ENCODE data around the gene TKTL1.

The TKTL1 gene

DNA sequence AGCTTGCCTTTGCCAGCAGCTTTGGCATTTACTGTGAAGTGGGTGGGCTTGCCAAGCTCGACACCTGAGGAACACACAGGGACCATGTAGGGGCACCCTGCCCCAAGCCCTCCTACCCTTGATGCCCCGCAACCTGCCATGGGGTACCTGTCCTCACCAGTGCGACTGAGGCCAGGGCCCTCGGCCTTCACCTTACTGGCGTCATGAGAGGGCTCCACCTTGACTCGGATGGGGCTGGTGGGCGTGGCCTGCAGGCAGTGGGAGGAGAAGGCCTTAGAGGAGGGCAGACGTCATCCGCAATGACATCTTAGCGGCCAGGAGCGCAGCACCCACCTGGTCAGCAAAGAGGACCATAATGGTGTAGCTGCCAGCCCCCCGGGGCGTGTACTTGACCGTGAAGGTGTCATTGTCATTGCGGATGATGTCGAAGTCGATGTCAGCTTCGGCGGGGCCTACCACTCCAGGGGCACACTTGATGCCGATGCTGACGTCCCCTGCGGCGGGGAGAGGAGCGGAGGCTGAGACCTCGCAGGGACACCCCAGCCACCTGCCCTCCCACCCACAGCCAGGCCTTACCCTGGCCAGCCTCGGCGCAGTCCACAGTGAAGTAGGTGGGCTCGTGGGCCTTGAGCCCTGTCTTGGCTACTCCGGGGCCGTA is 66.6 kb downstream of the TKTL1 start:
- DNase-seq (ENCODE audit: low read depth), result no peak

DNA sequence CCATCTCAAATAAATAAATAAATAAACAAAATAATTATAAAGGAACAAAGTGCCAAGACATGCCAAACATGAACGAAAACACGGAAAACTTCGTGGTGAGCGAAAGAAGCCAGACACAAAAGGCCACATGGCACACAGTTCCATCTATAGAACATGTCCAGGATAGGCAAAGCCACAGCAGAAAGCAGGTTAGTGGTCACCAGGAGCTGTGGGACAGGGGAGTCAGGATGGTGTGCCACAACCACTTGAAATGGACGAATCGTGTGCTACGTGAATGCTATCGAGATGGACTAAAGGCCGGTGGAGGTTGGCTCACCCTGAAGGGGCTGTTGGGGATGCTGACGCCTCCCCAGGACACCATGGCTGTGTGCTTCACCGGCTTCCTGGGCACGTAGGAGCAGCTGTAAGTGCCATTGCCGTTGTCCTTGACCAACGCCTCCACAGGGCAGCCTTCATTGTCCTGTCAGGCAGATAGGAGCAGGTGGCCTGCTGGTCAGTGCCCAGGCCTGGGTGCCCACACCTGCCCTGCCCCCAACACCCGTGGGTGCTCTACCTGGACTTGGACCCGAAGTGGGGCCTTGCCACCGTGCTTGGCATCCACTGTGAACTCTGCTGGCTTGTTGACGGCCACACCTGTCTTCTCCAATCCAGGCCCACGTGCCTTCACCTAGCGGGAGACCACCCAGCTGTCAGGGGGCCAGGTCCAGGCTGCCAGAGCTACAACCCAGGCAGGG is 68.3 kb downstream of the TKTL1 start:
- no peak for DNase-seq (ENCODE audit: low read depth)

DNA sequence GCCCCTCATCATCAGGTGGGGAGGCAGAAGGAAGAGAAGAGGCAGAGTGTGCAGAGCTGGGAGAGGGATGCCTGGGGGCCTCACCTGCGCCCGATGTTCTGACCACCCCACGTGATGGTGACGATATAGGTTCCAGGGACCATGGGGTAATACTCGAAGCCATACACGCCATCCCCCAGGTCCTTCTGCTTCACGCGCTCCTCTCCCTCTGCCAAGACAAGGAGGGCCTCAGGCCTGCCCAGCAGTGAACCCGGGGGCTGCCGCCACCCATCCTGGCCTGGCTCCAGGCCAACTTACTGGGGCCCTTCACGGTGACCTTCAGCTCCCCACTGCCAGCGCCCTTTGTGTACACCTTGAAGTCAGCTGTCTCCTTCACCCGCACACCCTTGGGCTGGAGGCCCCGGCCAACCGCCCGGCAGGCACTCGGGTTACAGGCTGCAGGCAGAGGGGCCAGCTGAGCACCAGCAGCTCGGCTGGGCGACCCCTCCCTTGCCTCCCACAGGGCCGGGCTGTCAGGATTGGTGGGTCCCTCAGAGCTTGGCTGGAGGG is 69.5 kb downstream of the TKTL1 start:
- no peak for DNase-seq (ENCODE audit: low read depth)

DNA sequence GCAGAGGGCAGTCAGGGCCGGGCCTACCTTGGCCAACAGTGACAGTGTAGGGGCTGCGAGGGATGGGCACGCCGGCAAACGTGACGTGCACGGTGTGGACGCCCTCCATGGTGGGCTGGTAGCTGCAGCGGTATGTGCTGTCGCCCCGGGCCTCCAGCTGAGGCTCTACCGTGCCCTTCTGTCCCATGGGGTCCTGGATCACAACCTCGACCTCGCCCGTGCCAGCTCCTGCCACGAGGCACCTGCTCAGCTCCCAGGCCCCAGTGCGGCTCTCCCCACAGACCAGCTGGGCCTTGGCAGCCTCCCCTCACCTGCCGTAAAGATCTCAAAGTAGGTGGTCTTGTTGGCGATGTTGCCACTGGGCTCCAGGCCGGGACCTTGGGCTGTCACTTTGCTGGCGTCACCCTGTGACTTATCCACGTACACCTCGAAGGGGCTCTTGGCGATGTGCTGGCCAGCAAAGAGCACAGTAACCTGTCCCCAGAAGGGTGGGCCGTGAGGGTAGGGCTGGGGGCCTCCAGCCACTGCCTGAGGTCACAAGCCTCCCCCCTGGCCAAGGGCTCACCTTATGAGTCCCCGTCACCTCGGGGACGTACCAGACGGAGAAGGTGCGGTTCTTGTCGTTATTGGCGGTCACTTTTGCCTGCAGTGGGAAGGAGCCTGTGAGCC is 70.5 kb downstream of the TKTL1 start:
- no peak for DNase-seq (ENCODE audit: low read depth)

DNA sequence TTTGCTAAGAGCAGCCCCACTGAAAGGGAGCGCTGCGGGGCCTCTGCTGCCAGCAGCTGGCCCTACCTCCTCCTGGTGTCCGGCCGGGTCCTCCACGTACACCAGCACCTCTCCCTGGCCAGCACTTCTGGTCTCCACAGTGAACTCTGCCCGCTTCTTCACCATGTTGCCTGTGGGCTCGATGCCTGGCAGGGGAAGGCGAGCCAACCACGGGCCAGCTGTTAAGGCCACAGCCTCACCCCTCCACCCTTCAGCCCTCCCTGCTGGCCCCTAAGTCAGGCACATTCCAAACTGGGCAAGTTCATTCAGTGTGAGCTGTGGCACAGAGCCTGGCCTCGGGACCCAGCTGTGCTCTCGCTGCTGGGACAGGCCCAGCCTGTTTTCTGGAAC is 71.1 kb downstream of the TKTL1 start:
- DNase-seq (ENCODE audit: low read depth), result no peak

DNA sequence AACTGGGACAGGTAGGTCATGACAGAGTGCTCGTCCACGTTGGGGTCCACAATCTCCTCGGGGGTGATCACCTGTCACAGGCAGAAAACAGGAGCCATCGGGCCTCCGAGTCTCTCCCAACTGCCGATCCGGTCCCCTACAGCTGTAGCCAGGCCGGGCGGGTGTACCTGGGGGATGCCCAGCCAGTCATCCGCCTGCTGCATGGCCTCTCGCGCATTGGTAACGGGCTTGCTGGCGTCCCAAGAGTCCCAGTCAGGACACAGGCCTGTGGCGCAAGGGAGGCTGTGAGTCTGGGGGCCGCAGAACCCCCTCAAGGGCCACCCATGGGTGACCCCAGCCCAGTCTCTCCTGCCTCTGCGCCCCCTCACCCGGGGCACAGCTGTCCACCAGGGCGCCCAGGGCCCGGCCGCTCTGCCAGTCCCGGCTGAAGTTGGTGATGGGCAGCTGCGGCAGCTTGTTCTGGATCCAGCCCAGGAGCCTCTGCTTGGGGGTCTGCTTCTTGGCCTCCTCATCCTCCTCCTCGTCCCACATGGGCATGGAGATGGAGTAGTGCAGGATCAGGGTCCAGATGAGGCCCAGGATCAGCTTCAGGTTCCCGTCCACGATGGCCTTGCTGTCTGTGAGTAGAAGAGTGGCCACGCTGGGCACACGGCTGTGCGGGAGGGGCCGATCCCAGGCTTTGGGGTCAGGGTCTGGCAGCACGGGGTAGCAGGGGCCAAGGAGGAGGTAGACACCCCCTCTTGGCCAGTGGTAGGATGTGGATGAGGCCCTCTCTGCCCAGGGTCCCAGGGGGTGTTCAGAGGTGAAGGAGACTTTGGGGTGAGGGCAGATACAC is 72.1 kb downstream of the TKTL1 start:
- no peak for DNase-seq (ENCODE audit: low read depth)

DNA sequence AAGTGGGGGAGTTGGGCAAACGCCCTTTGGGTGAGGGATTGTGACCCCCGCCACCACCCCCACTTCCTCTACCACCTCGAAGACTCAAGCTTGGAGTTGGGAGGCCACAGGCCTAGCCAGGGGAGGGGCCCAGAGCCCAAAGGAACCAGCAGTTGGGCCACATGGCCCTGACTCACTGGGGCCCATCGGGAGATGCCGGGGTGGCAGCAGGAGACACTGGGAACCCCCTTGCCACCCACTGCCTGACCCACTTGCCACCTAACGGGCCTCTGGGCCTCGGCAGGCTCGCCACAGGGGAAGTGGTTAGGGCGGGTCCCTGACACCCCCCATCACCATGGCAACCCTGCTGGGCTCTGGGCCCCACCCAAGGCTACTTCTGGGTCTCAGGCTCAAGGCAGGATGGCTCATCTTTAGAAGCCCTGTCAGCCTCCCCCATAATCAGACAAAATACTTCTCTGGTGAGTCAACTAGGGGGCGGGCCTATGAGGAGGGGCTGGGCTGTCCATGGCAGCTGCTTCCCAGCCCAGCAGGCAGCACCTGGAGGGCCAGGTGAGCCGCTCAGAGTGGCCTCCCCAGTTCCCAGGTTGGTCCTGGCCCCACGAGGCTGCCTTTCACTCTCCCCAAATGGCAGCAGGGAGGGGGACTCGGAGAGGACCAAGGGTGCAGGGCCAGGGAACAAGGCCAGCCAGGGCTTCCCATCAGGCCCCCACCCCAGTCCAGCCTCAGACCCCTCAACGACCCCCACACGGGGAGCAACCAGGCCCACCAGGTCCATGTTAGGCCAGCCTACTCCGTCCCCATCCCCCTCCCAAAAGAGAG is 73.2 kb downstream of the TKTL1 start:
- DNase-seq (ENCODE audit: low read depth), result peak; percentile 87

DNA sequence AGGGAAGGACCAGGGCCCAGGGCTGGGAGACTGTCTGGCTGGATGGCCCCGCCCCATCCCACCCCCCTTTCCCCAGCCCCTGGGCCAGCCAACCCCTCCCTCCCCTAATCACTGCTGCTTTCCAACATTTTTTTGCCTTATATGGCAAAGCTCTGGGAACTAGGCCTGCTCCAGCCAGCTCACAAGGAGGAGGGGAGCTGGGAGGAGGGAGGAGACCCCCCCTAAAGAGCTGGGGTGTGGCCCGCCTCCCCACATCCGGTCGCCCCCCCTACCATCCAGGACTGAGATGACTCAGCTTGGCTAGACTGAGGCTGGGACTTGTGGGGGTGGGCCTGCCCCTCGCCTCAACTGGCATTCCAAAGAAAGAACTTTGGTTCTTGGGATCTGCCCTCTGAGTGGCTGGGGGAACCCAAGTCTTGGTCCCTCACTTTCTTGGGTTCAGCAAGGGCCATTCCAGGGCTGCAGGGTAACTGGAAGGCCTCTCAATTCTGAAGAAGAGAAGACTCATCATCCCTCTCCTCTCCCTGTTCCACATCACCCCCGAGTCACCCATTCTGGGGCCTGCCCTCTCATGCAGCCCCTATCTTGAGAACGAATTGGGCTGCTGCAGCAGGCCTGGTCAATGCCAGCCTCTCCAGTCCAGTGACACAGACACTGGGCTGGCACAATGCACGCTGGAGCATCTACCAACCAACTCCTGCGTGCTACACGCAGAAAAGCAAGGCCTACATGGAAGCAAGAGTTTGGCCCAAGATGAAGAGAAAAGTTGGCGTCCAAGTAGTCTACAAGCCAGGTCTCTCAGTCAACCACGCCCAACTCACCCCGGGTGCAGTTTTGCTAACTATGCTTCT is 74.1 kb downstream of the TKTL1 start:
- DNase-seq (ENCODE audit: low read depth), result peak; percentile 90

DNA sequence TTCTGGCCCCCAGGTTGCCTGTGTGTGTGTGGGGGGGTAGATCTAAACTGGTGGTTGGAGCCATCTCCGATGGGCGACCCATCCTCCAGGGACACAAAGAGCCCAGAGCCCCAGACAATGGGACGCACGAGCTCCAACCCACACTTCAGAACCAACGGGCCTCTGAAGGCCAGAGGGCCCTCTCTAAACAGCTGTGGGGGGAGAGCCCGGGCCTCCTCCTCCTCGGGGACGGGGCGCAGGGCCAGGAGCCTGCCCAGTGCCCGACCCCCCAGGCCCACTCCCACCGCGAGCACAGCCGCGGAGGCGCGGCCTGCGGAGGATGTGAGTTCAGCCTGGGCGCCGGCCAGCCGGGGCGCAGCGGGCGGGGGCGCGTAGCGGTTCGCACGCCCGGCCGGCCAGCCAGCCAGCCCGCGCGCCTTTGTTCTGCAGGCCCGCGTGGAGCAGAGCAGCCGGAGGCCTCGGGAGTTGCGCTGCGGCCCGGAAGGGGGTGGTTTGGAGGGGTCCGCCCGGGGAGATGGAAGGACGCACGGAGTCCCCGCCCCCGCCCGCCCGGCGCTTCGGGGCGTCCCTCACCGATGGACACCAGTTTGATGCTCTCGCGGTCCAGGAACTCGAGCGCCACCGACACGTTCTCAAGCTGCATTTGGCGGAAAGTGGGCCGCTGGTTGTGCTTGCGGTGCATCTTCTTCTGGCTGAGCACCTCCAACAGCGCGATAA is 74.9 kb downstream of the TKTL1 start:
- DNase-seq (ENCODE audit: low read depth), result no peak

DNA sequence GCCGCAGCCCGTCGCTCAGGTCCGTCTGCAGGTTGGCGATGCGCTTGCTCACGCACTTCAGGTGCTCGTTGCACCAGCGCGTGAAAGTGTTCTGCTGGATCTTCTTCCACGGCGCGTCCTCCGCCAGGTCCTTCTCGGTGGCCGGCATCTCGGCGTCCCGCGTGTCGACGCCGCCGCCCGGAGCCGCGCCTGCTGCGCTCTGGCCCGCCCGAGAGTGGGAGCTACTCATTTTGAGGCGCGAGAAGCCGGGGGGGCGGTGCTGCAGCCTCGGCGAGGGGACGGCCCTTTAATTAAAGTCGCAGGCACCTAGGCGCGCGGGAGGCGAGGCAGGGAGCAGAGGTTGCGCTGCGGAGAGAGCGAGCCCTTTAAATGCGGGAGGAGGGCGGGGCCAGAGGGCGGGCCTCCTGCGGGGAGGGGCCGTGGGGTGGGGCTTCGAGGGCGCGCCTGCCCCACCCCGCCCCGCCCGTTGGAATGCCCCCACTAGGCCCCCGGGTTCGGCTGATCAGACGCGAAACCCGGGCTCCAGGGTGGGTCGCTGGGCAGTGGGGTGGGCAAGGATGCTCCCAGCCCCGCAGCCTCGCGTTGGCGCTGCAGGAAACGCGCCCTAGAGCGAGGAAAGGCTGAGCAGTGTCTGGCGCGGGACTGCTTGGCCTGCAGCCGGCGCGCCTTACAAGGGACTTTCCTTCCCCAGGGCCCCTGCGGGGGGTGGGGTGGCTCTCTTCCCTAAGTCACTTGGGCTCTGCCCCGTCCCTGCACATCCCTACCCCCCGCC is 75.6 kb downstream of the TKTL1 start:
- DNase-seq (ENCODE audit: low read depth), result peak; percentile 88

DNA sequence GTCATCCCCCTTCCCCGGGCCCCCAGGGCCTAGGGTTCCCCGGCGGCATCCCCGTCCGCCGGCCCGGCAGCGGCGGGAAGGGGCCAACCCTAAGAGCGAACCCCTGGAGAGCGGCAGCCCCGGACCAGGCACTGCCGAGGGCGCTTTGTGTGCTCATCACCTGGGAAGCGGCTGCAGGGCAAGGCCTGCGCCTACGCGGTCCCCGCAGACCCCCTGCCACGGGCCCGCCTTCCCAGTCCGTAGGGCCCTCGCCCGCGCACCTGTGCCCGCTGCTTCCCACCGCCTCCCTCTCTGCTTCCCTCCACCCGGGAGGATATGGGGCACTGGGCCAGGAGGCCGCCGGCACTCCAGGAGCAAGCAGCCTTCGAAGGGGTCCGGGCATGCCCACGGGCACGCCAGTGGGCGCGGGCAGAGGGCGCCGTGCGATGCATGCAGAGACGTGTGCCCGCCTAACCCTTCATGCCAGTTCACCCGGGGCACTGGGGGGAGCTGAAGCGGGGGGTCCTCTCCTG is 76.2 kb downstream of the TKTL1 start:
- no peak for DNase-seq (ENCODE audit: low read depth)

DNA sequence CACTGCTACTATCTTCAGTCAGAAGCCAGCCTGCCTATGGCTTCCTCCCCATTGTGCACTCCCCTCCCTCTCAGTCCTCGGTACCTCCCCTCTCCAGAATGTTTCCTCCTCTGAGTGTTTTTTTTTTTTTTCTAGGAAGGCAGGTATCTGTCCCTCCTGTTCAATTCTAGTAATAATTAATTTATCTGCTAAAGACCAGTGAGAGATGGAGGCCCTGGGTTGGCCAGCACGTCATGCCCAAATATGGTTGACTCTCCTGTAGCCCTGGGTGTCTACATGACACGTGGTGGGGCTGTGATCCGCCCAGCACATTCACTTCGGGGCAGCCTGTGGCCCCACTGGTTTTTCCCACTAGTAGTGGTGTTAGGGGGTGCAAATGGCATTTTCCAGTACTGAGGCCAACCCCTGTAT is 77.0 kb downstream of the TKTL1 start:
- DNase-seq (ENCODE audit: low read depth), result no peak

DNA sequence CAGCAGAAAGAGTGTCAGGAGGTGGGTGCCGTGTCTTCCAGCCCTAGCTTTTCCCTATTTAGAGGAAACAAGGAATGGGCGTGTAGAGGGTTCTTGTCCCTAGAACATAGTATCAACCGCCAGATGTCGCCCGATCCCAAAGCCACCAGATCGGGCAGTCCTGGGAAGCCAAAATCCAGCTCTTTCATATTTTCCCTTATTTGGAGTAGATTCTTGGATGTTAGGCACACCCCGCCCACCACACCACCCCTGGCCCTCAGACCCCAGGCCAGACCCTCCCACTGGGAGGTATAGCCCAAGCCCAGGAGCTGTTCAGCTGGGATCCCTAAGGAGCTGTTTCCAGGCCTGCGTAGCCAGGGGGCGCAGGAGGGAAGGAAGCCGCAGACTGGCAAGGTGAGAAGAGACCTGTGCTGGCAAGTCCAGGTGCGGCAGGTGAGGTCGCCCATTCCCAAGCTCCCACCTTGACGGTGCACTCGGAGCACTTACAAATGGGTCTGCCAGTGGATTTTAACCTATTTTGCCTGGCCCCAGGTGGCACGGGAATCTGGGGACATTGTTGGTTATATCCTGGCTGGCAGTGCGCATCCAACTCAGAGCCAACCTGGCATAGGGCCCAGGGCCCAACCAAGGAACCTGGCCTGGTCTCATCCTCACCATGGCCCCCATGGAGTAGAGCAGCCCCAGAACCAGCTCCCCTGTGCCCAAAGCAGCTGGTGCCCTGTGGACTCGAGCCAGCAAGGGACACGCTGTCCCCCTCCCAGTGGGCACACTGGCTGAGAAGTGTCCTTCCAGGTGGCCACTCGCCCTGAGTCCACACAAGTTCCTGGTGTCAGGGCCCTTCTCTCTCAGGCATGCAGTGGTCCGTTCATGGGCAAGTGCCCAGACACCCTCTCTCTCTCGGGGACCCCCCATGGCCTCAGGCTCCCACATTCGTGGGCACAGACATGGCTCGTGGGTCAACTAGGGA is 78.0 kb downstream of the TKTL1 start:
- DNase-seq (ENCODE audit: low read depth), result peak; percentile 50

DNA sequence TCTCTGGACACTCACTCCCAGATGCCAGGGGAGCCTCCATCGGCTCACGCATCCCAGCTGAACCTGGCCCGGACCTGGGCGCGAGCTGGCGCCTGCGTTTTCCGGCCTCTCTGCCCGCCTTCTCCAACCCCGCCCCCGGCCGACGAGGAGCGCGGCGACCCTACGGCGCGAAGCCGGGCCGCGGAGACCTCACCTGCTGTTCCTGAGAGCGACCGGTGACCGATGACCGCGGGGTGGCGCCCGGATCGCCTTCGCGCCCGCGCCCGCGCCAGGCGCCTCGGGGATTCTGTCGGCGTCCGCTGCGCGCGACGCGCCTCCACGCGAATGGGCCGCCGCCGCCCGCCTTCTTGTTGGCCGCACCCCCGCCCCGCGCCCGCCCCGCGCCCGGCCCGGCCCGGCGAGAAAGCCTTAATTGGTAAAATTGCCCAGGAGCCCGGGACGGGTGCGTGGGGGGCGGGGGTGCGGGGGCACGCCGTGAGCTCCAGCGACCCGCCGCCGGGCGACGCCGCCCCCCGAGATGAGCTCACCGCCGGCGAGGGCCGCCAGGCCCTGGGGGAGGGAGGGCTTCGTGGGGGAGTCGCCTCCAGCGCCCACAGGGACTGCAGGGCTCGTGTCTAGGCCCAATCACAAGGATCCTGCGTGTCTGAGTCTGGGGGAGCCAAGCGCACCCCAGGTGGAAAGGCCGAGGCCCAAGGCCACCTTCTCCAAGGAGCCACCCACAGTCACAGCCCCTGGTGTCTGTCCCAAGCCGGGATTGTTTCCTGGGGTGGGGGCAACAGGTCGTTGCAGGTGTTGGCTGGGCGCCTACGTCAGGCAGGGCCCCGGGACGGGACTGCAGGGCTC is 78.9 kb downstream of the TKTL1 start, which contains the start of gene FLNA:
Gene FLNA, minus strand, starts transcription at position 322 of the 843 bp plus-strand sequence. CDS start 3,389 bp downstream, outside the sequence.
- no peak for DNase-seq (ENCODE audit: low read depth)

DNA sequence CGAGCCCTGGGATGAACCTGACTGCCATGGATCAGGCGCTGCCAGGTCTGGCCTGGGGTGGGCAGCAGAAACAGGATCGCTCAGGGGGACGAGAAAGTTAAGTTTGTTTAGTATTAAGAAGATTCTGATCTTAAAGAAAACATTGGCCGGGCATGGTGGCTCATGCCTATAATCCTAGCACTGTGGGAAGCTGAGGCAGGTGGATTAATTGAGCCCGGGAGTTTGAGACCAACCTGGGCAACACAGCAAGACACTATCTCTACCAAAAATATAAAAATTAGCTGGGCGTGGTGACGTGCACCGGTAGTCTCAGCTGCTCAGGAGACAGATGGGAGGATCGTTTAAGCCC is 79.5 kb downstream of the TKTL1 start:
- no peak for DNase-seq (ENCODE audit: low read depth)

DNA sequence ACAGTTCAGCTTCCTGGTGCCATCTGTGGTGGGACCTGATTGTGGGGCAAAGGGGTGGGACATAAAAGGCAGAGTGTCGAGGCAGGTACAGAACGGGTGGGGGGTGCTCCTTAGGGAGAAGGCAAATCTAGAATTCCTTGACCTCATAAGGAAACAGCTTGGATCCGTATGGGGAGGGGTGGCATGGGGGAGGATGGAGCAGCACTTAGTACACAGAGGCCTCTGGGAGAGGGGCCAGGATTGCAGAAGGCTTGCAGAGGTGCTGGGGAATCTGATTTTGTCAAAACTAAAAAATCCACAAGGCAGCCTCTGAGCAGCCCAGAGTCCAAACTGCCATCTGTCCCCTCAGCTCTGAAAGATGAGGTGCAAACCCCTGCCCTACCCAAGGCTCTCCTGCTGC is 81.2 kb downstream of the TKTL1 start:
- no peak for DNase-seq (ENCODE audit: low read depth)

Measured in stromal cell of bone marrow (primary cell).